GM18526 (cell line): ENCODE results near the gene CYTL1.

Experiments used
- POLR2A ChIP-seq: IDR thresholded peaks from 3 replicates; pipeline ENCODE4 v1.6.1; 2011; ENCODE audit not compliant: insufficient read length; ENCODE audit errors: extremely low read depth

Gene CYTL1

GRCh38 chr4:5019274-5019673 lies at the start of gene CYTL1:
Gene CYTL1, minus strand, starts transcription at chr4:5019458. Its CDS starts 13 bp downstream, at chr4:5019445.
- TF ChIP-seq POLR2A = no peak

- no peak for TF ChIP-seq POLR2A
Observed at GRCh38 chr4:5067908-5068307, 48.6 kb upstream of the CYTL1 start.

- no peak for TF ChIP-seq POLR2A
Observed at GRCh38 chr4:5066101-5066500, 46.8 kb upstream of the CYTL1 start.

GRCh38 chr4:5055411-5055810 lies 36.2 kb upstream of the CYTL1 start:
- no peak for TF ChIP-seq POLR2A

DNA sequence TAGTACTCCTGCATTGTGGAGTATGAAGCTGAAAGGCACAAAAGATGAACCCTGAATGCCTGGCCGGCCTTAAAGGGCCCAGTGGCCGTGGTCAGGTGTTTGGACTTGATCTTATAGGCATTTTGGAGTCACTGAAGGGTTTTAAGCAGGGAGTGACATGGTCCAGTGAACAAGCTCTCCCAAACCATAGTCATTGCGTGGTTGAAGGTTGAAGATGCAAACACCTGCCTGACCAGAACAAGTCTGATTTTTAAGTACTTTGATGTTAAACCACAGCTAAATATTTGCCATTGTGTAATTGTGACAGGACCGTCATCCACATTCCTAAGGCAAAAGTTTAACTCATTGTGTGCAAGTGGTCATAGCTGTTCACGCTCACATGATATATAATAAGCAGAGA lies 35.3 kb upstream of the CYTL1 start:
- no peak for TF ChIP-seq POLR2A

GRCh38 chr4:5052726-5053425 lies 33.6 kb upstream of the CYTL1 start:
- TF ChIP-seq POLR2A = no peak

DNA sequence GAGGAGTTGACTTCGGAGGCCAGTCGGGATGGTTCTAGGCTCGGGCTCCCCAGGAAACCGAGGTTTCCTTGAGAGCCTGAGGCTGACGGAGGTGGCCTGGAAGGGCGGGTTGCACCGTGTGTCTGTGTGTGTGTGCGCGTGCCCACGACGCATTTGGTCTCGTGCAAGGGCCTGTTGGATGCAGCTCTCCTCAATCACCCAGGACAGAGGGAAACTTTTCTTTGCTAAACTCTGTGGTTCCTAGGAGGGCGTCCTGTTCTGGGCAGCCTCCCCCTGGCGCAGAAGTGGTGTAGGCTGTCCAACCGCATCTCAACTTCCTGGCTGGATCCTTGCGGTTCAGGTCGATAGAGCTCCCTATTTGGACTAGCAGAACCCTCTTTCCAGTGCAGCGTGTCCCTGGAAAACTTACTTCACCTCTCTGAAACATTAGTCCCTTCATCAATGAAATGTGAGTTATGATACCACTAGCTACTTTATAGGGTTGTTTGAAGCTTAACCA lies 33.0 kb upstream of the CYTL1 start:
- TF ChIP-seq POLR2A = no peak

GRCh38 chr4:5051278-5052203 lies 32.3 kb upstream of the CYTL1 start, which contains the start of gene STK32B:
Gene STK32B, plus strand, starts transcription at chr4:5051480.
- TF ChIP-seq POLR2A = no peak

- no peak for TF ChIP-seq POLR2A
Observed at GRCh38 chr4:5050520-5051277, 31.4 kb upstream of the CYTL1 start.

DNA sequence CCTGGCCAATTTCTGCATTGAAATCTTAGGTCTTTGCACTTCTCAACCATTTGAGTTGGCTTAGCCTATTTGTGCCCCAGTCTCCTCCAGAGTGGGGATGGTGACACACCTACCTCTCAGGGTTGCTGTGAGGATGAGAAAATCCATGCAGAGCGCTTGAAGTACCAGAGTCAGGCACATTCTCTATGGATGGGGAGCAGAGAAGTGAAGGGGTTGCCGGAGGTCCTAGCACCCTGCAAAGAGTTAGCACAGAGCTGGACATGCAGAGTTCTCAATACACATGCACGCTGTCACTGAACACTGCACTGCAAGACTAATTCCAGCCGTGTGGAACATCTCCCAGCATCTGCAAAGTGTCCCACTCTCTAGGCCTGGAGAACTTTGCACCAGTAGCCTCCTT lies 29.5 kb upstream of the CYTL1 start:
- TF ChIP-seq POLR2A = no peak

- no peak for TF ChIP-seq POLR2A
Observed at GRCh38 chr4:5045097-5045496, 25.8 kb upstream of the CYTL1 start.

DNA sequence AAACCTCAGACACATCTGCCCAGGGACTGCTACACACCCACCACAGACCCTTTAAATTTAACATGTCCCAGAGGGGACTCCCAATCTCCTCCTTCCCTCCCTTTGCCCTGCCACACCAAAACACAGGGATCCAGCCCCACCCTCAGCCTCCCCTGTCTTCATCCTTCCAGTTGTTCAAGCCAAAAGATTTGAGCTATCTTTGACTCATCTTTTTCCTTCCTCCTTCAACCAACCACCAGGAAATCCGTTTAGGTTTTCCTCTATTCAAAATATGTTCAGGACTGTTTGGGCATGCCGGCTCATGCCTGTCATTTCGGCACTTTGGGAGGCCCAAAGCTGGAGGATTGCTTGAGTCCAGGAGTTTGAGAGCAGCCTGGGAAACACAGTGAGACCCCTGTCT lies 25.1 kb upstream of the CYTL1 start:
- TF ChIP-seq POLR2A = no peak

GRCh38 chr4:5043579-5043978 lies 24.3 kb upstream of the CYTL1 start:
- TF ChIP-seq POLR2A = no peak

- no peak for TF ChIP-seq POLR2A
Observed at GRCh38 chr4:5041699-5042098, 22.4 kb upstream of the CYTL1 start.

DNA sequence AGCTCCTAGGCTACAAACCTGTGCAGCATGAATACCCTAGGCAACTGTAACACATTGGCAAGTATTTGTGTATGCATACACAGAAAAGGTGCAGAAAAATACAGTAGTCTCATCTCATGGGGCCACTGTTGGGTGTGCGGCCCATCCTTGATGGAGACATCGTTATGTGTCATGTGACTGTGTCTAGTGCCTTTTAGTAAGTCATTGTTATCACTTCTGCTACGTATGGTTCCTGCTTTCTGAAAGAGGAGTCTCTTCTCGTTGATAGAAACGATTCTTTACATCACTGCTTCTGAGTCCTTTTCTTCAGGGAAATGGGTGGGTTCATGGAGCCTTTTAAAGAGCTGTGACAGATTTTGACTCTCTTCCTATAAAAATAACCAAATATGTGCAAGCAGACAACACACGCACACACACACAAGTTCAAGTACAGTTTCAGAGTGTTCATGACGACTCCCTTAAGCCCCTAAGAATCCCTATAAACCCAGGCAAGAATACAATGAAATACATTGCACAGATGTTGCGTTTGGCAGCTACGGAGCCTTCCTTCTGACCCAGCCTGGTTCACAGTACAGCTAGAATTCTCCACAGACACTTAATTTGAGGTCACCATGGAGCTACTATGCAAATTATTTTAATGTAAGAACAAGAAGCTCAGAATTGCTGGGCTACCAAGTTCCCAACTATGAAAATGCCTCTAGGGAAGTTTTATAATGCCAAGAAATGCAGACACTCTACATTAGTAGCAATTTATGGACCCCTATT lies 21.8 kb upstream of the CYTL1 start:
- TF ChIP-seq POLR2A = no peak

- no peak for TF ChIP-seq POLR2A
Observed at GRCh38 chr4:5039800-5040199, 20.5 kb upstream of the CYTL1 start.
